Fibroblast of the aortic adventitia (primary cell): ENCODE results near the gene VPS41. TPM values are rescaled to one million over a fixed set of nuclear protein-coding genes. Genes with fewer than 3 reads are reported as not detected.

Experiments
- DNase-seq: peaks from one replicate; pipeline ENCODE4 v3.0.0-alpha.2; 2010; ENCODE audit warnings: low read depth
- H3K4me3 ChIP-seq: 2 replicates; pipeline ENCODE4 v1.5.1; 2011; ENCODE audit warnings: low read depth, mild to moderate bottlenecking, control low read depth, low read length, moderate library complexity
- CTCF ChIP-seq: IDR thresholded peaks from 2 replicates; pipeline ENCODE4 v1.5.1; 2011; ENCODE audit warnings: mild to moderate bottlenecking, low read length, control low read depth, inconsistent platforms; ENCODE audit not compliant: insufficient read depth
- total RNA-seq: library from RNA; depleted of rRNA; stranded (reverse); fragments of >200 nt; gene quantifications from 2 replicates; pipeline ENCODE4 v1.2.3, GENCODE V29; 2012; ENCODE audit warnings: low replicate concordance

VPS41 gene
- total RNA-seq, 1 donor, result 58.0 TPM

GRCh38 chr7:38806912-38807311 is 102.1 kb downstream of the VPS41 start:
- TF ChIP-seq CTCF, result no peak
- H3K4me3 ChIP-seq, result no peak overlapping the region
- DNase-seq, result no peak

DNA sequence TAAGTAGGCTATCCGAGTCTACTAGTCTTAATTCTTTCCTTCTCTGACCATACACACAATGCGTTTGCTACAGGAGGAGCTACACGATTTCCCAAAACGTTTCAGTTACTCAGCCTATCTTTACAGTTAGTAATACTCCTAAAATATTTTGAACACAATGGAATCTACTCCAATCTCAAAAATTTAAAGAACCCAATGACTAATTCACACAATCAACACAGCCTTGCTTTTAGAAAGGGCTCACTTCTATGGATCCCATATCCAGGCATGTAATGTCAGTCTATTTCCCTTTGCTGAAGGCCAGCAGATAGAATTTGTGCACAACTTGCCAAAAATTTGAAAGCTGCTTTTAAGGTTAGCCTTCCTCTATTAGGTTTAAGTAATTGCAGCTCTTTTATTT is 107.2 kb downstream of the VPS41 start:
- H3K4me3 ChIP-seq, result no peak overlapping the region
- DNase-seq, result peak; percentile 54
- TF ChIP-seq CTCF, result no peak

DNA sequence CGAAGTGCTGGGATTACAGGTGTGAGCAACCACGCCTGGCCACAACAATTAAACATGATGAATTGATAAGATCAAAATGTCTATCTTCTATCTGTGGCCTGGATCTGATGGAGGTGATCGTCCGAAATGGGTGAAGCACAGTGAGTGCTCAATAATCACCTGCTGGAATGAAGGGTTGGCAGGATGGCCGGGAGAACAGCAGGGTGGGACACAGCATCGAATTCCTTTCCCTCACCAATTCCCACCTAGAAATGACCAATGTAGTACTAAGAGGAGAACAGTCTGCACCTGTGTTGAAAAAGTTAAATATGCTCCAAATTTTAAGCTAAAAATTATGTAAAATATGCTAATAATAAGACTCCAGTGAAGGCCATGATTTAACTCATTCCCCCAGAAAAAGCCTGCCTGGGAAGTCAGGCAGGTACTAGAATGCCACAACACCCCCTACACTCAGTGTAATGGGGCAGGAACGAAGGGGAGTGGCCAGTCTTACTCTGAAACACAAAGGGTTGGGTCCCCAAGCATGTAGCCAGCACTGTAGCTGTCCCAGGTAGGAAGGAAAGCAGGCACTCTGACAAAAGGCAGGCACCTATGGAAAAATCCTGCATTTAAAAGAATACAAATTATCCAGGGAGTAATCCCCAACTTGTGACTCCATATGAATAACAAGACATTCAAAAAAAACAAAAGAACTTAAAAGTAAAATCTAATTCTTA is 110.3 kb downstream of the VPS41 start:
- DNase-seq, result no peak
- no peak overlapping the region for H3K4me3 ChIP-seq
- no peak for TF ChIP-seq CTCF

DNA sequence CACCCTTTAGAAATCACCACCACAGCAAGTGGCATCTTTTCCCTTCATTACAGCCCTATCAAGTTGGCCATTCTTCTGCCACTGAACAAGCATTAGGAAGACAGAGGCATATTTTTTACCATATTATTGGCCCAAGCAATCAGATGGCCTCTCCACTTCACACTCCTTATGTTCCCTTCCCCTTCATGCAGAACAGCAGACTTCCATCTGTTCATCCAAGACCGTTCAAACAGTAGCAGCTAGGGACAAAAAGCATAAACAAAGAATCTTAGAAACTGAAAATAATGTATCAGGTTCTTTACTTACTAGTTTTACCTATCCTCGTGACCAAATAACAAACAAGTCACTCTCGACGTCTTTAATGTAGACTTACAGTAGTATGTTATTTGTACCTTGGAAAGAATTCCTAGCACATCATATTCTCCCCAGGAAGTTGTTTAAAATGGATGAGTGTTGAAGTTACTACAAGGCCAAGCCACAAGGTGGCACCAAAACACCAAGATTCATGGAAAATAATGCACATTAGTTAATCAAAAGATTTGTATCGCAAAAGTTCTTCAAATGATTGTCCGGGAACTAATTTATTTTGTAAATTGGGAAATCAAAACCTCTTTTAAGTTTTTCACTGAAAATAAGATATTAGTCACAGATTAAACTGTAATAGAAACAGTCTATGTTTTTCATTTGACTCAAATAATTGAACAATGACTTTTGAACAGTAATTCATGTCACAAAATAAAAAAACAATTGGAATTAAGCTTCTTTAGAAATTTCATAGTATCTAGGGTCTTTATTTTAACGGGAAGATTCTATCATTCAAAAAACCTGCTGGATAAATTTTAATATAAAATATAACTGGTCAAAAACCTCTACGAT is 112.1 kb downstream of the VPS41 start:
- peak; percentile 64 for TF ChIP-seq CTCF
- DNase-seq, result peak; percentile 80

DNA sequence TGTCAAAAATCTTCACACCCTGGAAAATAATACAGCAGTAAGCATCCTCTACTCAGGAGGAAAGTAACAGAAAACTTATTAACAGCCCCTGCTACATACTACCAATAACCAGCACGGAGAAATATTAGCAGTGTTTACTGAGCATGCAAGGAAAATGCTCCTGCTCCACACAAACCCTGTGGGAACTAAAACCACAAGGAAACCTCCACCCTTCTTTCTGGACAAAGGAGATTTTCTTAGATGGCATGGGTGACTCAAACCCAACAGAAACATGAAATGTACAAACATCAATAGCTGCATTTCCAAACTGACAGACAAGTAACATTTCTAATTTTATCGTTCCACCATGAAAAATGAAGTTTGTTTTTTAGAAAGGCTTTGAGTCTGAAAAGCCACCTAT is 113.4 kb downstream of the VPS41 start:
- H3K4me3 ChIP-seq, result no peak overlapping the region
- no peak for TF ChIP-seq CTCF
- no peak for DNase-seq

More for the DNA sequence above, 112.1 kb downstream of the VPS41 start:
- H3K4me3 ChIP-seq, result no peak overlapping the region

GRCh38 chr7:38781991-38782390 is 127.0 kb downstream of the VPS41 start:
- TF ChIP-seq CTCF, result no peak
- DNase-seq, result no peak
- H3K4me3 ChIP-seq, result no peak overlapping the region
